ENCODE measurements around the gene EPC1. TPM values are rescaled to one million over a fixed set of nuclear protein-coding genes. Genes with fewer than 3 reads are reported as not detected.
"Not testable (repeated sequence)": the region's sequence is repeated elsewhere in the genome, so short reads cannot be mapped to it uniquely, and the experiment has no call there.

Gene EPC1
- 20.8 TPM for polyA plus RNA-seq (2012; ENCODE audit: insufficient read depth, insufficient read length)

DNA sequence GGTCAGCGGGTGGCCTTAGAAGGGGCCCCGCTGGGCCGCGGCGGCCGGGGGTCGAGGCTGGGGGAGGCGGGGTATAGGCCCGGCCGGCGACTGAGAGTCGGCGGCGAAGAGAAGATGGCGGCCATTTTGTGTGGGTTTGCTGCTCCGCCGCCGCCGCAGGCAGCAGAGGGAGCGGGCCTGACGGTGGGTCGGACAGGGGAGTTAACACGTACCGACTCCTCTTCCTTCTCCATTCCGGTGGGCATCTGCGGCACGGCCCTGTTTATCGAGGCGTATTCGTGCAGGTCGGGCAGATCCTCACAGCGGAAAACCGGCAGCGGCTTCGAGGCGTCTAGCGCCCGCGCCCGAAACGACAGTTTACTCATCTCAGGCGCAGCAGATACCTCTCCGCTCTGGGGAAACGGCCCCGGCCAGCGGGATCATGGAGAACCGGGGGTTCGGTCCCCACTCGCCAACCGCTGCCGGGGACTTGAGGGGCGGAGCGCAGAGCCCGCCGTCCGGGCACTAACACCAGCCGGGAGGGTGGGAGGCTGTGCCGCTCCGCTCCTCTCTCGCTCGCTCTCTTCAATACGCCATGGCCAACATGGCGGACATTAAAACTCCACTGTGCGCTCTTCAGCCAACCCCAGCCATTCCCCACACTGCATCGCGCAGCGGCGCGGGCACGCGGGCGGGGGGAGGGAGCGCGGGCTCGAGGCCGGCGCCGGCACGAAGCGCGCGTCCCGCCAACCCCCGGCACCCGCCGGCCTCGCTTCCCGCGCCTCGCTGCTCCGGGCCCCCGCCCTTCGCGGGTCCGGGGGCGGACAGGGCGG lies at the start of gene EPC1:
Gene EPC1 (minus strand): TSS at position 608 of the 812 bp plus-strand sequence. CDS start 243 bp downstream, at position 365.
- DNase-seq (ENCODE audit: low read depth, low spot score): peak; percentile 89
- H3K4me3 ChIP-seq (ENCODE audit: low read length): peak within 1 kb of the TSS; percentile 86

DNA sequence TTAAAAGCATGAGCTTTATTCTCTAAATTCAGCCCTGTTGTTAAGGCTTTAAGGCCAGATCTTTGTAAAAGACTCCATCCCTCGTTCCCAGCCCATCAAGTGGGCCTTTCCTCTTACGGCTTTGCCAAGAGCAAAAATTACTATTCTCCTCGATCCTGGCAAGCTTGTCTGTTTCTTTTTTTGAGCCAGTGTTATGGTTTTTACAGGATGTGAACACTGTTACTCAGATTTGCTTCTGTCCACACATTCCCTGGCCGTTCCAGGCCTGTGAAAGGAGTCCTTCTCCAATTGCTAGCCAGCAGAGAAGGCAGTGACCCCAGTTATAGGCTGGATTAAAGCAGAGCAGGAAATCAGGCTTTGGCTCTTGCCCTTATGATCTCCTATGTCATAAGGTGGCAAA lies 47.0 kb upstream of the EPC1 start:
- DNase-seq (ENCODE audit: low read depth, low spot score): no peak
- no peak overlapping the region for H3K4me3 ChIP-seq (ENCODE audit: low read length)

DNA sequence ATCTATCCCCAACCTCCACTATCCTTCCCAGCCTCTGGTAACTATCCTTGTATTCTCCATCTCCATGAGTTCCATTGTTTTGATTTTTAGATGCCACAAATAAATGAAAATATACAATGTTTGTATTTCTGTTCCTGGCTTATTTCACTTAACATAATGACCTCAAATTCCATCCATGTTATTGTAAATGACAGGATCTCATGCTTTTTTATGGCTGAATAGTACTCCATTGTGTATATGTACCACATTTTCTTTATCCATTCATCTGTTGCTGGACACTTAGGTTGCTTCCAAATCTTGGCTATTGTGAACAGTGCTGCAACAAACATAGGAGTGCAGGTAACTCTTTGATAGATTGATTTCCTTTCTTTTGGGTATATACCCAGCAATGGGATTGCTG lies 45.3 kb upstream of the EPC1 start:
- not testable (repeated sequence) for H3K4me3 ChIP-seq (ENCODE audit: low read length); DNase-seq (ENCODE audit: low read depth, low spot score)

GRCh38 chr10:32390193-32390592 lies 43.2 kb upstream of the EPC1 start:
- no peak for DNase-seq (ENCODE audit: low read depth, low spot score)
- no peak overlapping the region for H3K4me3 ChIP-seq (ENCODE audit: low read length)

DNA sequence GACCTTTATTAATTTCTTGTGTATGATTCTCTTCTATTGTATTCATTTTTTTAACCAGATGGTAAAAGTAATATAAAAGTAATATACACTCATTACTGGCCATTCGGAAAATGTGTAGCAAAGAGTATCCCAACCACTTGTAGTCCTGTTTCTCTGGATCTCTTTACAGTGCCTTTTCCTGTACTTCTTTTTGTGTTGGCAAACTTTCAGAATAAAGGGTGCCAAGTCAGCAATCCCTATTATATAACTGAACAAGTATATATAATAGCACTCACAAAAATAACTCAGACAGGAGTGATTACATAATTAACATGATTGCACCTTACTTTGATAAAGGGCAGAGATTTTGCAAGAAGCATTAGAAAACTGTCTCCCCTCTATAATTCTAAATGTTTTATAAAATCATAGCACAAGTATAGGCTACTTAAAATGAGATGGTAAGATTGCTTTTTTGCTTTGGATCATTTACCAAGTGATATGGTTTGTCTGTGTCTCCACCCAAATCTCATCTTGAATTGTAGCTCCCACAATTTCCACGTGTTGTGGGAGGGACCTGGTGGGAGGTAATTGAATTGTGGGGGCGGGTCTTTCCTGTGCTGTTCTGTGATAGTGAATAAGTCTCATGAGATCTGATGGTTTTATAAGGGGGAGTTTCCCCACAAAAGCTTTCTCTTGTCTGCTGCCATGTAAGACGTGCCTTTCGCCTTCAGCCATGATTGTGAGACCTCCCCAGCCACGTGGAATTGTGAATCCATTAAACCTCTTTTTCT lies 41.5 kb upstream of the EPC1 start:
- H3K4me3 ChIP-seq (ENCODE audit: low read length): no peak overlapping the region
- no peak for DNase-seq (ENCODE audit: low read depth, low spot score)

- no peak for DNase-seq (ENCODE audit: low read depth, low spot score)
- no peak overlapping the region for H3K4me3 ChIP-seq (ENCODE audit: low read length)
Measured at GRCh38 chr10:32386623-32387260, 39.8 kb upstream of the EPC1 start.

- DNase-seq (ENCODE audit: low read depth, low spot score): no peak
- H3K4me3 ChIP-seq (ENCODE audit: low read length): no peak overlapping the region
Measured at GRCh38 chr10:32384171-32384570, 37.2 kb upstream of the EPC1 start.

GRCh38 chr10:32381165-32381564 lies 34.2 kb upstream of the EPC1 start:
- no peak for DNase-seq (ENCODE audit: low read depth, low spot score)
- no peak overlapping the region for H3K4me3 ChIP-seq (ENCODE audit: low read length)

DNA sequence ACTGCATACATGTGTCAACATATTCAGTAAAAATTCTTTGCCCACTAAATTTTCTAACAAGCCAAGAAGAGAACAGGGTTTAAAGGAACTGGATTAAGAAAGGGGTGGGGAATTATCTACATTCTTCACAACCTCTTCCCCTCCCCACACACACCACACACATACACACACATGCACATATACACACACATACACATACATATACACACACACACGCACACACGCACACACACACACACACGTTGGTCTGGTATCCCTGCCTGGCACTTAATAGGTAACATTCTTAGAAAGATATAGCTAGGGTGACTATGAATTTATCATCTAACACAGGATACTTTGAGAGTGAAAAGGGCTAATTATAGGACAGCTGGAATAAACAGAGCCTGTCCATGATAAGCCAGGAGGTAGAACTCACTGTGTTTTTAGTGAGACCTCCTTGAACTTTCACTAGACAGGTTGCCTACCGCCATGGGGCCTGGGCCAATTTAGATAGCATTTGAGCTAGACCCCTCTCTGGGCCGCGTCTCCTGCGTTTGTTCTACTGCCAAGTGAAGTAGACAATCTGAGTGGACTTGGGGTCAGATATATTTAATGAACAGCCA lies 33.1 kb upstream of the EPC1 start:
- no peak overlapping the region for H3K4me3 ChIP-seq (ENCODE audit: low read length)
- DNase-seq (ENCODE audit: low read depth, low spot score): no peak

DNA sequence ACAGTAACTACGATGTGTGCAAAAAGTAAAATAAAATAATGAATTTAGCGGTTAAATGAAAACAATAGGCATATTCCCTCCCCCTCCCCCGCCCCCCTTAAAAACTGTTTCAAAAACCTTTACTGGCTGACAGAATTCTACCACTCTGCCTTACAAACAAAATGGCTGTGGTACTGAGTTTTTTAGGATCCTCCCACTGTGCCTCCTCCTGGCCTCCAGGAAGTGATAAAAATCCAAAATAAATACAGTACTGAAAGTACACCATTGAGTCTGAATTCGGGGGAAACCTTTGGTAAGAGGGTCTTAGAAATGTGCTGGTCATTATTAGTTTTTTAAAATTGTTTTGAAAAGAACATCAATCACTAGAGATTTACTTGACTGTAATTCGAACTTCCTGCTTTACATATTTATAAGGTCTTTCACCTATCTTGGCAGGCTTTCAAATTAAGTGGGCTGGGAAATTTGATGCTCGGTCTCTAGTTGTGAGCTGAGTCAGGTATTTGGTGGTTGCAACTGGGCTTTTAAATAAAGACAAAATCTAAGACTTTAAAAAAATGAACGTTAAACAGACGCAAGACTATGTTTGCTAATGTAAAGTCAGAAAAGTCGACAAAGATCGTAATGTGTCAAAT lies 32.5 kb upstream of the EPC1 start:
- H3K4me3 ChIP-seq (ENCODE audit: low read length): peak overlapping the region; percentile 82
- peak; percentile 60 for DNase-seq (ENCODE audit: low read depth, low spot score)

DNA sequence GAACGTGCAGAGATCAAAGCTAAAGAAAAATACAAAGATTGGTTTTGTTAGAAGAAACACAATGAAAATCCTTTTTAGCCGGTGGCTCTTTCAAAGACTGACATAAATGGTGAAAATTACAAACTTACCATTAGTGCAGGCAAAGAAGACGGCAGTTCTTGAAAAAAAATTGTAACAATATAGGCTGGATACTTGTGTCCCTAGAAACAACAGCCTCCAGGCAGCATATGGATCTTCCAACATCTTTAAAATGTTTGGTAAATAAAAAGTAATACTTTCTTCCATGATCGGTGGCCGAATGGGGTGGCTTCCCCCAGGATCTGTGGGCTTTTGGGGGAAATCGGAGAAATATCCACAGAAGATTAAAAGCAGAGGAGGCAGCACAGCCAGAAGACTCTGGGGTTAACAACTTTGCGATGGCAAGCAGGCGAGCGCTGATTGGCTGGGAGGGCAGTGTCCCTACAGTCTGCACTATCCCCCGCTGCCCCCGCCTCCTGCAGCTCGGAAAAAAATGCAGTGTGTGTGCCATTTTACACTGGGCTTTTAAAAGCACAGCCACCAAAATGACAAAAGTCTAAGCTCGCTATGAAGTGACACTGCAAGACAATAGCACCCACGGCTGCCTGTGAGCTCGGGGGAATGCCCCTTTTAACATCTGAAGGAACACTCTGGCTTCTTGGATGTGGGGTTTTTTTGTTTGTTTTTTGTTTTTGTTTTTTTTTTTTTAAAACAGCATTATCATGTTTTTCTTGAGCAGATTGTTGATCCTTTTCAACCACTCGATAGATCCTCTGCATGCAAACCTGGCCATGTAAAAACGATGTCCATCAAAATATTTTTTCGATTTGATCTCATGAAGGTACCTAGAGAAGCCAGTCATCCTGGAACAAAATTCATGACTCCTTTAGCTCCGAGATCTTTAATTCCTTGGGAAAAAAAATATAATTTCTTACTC lies 31.7 kb upstream of the EPC1 start:
- peak; percentile 92 for DNase-seq (ENCODE audit: low read depth, low spot score)
- peak overlapping the region; percentile 82 for H3K4me3 ChIP-seq (ENCODE audit: low read length)

DNA sequence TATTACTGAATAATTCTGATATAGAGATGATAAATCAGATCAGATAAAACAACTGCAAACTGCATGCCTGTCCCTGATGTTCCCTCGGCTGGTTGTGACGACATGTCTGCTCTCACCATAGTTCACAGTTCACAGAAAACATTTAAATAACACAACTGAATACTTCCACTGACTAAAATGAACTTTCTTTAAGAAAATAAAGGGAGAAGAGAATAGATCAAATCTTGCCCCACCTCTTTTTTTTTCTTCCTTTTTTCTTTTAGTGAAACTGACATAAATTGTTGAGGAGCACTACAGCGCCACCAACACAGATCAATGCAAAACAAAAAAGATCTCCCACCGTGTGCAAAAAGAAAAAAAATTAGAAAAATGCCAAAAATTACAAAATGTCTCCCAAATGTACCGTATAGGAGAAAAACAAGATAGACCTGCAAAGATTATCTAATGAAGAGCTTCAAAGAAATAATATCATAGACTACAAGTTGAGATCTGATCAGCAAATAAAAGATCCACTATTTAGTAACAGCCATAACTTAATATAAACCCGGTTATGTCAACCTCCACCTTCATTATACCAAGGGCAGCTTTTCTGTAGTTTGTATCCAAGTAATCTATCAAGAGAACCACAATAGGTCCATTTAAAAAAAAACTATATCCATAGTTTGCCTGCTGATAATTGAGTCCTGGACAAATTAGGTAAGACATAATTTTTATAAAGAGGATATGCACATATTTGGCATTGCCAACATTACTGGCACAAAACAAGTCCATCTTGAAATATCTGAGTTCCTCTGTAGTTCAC lies 30.7 kb upstream of the EPC1 start:
- DNase-seq (ENCODE audit: low read depth, low spot score): peak; percentile 59
- H3K4me3 ChIP-seq (ENCODE audit: low read length): peak overlapping the region; percentile 82

- peak overlapping the region; percentile 82 for H3K4me3 ChIP-seq (ENCODE audit: low read length)
- no peak for DNase-seq (ENCODE audit: low read depth, low spot score)
Measured at GRCh38 chr10:32376771-32377170, 29.8 kb upstream of the EPC1 start.

- DNase-seq (ENCODE audit: low read depth, low spot score): no peak
- H3K4me3 ChIP-seq (ENCODE audit: low read length): no peak overlapping the region
Measured at GRCh38 chr10:32376097-32376496, 29.1 kb upstream of the EPC1 start.

- H3K4me3 ChIP-seq (ENCODE audit: low read length): no peak overlapping the region
- no peak for DNase-seq (ENCODE audit: low read depth, low spot score)
Measured at GRCh38 chr10:32375631-32376030, 28.7 kb upstream of the EPC1 start.

GRCh38 chr10:32374605-32375004 lies 27.6 kb upstream of the EPC1 start:
- DNase-seq (ENCODE audit: low read depth, low spot score): no peak
- no peak overlapping the region for H3K4me3 ChIP-seq (ENCODE audit: low read length)

DNA sequence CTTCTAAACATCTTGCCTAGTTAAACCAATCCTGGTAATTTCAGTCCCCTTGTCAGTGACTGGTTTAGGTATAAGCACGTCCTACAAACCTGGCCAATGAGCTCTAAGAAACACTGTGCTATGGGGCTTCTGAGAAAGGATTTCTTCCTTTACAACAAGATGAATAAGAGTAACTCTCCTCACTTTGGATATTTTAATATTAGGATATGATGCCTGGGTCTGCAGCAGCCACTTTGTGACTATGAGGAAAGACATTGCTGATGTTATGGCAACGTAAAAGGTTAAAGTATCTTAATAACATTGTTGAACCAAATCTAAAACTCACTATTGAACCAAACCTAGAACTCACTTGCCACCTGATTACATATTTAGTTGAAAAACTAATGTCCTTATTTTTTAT lies 26.5 kb upstream of the EPC1 start:
- DNase-seq (ENCODE audit: low read depth, low spot score): no peak
- no peak overlapping the region for H3K4me3 ChIP-seq (ENCODE audit: low read length)

All from Jurkat, Clone E6-1 (cell line).